CD4-positive, alpha-beta T cell treated with Interleukin-1 beta for 1 hour (primary cell): ENCODE results near the gene CYTL1.
"Not testable (repeated sequence)": the region's sequence is repeated elsewhere in the genome, so short reads cannot be mapped to it uniquely, and the experiment has no call there.

Experiments
- DNase-seq, 2 donors: peaks; one replicate each; pipeline ENCODE4 v3.0.0-alpha.2; 2020 to 2022

The CYTL1 gene

DNA sequence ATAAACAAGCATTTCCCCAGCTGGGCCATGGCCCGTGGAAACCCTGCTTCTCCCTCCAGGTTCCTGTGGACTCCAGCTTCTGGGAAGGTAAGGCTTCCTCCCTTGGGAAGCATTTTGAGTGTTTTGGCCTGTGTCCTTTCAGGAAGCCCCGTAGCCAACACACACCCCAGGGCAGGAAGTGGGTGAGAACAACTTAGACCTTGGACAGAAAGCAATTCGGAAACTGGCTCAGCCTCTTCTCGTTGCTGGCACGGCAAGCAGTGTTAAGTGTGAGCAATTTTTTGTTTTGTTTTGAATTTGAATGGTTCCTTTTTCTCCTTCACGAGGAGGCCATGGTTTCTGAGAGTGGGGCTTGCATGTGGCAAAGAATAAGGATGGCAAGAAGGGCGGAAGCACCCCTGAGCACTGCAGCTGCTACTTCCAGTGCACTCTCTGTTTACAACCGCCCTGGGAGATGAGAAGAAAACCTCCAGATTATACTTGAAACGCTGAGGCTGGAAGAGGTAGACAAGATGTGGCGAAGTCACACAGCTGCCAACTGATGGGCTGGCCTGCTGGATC is 14.1 kb upstream of the CYTL1 start:
- DNase-seq = no peak

DNA sequence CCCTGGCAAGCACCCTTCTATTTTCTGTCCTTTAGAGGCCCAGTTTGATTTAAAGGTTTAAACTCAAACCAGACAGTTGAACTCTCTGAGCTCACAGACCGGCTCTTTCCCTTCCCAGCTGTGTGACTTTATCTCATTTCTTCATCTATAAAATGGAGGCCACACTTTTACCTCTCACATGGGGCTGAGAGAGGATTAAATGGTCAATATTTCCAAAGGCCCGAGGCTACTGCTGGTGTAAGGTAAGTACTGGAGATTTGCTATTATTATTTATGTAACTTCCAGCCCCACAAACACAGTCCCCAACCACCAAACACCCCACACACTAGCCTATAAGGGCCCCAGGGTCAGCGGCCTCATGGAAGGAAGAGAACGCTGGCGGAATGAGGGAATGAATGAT is 13.6 kb upstream of the CYTL1 start:
- DNase-seq = no peak

DNA sequence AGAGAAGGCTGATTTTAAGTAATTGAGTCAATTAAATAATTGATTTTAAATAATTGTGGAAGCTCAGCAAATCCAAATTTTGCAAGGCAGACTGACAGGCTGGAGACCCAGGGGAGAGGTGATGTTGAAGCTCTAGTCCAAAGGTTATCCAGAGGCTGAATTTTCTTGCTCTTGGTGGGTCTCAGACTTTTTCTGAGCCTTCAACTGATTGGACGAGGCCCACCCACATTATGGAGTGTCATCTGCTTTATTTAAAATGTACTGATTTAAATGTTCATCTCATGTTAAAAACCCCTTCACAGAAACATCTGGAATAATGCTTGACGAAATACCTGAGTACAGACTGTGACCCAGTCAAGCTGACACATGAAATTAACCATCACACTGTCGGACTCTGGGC is 11.7 kb upstream of the CYTL1 start:
- no peak for DNase-seq

GRCh38 chr4:5030221-5030620 is 11.0 kb upstream of the CYTL1 start:
- DNase-seq = no peak

- DNase-seq = no peak
These were observed 10.2 kb upstream of the CYTL1 start for GRCh38 chr4:5029447-5029846.

DNA sequence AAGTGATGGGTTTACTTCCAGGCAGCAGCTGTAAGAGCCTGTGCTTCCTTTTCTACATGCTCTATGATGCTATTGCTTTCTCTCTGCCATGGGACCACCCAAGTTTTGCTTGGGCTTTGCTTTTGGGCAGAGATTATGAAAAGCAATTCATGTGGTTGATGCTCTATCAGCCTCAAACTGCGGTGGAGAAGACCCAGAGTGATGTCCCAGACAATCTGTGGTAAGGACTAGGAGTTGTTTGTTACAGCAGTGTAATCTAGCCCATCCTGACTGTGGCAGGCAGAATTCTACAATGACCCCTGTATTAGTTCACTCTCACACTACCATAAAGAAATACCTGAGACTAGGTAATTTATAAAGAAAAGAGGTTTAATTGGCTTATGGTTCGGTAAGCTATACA is 9.2 kb upstream of the CYTL1 start:
- DNase-seq = no peak

- DNase-seq = no peak
These were observed 8.1 kb upstream of the CYTL1 start for GRCh38 chr4:5027346-5027745.

DNA sequence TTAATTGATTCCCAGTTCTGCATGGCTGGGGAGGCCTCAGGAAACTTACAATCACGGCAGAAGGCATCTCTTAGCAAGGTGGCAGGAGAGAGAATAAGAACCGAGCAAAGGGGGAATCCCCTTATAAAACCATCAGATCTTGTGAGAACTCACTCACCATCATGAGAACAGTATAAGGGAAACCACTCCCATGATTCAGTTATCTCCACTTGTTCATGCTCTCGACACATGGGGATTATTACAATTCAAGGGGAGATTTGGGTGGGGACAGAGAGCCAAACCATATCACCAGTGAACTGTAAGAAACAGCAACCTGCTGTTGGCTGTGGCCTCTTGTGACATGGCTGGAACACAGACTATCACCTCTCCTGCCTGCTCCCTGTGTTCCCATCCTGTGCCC is 7.1 kb upstream of the CYTL1 start:
- DNase-seq = no peak

DNA sequence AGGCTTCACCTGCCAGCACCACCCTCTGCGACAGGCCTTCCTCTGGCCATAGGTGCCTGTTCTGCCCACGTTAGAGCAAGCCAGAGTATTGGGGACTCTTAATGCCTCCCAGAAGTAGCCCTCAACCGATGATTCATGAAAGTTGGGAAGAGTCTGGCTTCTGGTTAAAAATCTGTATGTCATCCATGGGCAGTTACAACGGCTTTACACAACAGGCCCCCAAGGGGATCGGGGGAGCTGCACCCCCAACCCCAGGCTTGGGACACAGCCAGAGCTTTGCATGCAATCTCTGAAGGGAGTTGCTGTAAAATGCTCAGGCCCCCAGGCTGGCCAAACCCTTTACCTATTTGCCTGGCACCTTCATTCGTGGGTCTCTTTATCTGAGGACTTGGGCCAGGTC is 5.4 kb upstream of the CYTL1 start:
- DNase-seq = no peak

DNA sequence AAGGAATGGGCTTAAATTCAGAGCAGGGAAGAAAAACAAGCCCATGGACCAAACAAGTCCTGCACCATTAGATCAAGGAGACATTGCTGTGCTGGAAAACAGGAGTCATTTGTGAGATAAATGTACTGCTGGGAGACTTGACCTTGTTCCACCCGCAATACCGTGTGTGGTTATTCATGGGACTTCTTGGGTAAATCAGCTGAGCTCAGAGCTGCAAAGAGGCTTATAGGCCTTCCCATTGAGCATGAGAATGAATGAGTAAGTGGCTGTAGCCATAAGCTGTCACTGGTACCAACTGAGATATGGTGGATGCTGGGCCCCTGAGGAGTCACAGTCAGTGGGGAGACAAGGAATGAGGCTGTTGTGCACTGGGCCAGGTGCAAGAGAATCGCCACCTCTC is 2.3 kb upstream of the CYTL1 start:
- DNase-seq = no peak

DNA sequence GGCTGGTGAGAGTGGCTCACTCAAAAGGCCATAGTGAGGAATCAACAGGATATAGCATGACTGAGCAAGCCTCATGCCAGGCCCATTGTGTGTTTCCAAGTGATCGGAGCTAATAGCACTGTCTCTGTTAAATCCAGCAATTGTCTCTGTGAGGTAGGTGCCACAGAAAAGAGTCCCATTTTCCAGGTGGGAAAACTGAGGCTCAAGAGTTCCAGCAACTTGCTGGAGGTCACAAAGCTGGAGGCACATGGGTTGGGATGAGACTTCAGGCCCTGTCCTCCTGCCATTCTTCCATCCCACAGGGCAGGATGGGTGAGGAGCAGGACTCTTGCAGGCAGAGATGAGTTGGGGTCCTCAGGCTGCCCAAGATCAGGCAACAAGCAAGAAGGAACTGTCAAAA is 1.1 kb upstream of the CYTL1 start:
- no peak for DNase-seq

DNA sequence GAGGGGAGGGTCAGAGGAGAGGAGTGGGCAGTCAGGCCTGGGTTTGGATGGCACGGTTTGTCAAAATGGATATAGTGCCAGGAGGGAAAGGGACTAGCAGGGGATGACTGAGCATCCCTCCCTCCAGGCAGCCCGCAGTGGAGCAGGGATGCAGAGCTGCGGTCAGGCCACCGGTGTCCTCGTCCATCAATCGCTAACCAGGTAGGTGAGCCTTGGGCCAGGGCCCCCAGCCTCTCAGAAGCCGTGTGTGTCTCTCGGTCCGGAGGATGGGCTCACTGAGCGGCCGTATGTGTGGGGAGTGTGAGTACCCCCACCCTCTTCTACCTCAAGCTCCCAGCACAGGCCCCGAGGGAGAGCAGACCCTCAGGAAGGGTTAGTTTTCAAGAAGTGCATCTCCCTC is 538 bp upstream of the CYTL1 start:
- DNase-seq = no peak

DNA sequence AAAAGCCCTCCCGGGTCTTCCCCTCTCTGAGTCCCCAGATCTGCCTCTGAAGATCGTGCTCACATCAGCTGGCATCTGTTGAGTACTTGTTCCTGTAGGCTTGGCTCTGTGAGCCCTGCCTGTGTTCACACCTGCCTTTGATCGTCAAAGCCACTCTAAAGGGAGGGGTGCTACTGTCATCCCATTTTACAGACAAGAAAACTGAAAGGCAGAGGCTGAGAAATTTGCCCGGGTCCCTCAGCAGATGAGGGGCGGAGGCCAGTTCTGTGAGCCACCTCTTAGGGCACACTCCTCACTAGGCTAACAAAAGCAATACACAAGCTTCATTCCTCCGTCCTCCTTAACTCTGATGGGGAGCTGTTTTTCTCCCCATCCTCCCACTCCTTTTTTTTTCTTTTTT is 655 bp downstream of the CYTL1 start:
- DNase-seq = no peak

DNA sequence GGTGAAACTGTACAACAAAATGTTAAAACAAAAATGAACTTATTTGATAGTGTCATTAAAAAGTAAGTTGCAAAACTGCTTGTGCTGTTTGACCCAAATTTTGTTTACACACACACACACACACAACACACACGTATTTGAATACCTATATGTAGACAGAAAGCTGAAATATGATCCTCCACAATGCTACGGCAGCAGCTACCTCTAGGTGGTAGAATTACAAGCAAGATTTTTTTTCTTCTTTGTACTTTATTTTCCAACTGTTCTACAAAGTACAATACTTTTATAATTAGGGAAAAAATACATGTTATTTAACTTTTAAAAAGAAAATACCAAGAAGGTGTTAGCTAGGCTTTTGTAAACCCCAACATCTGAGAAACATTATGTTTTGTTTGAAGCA is 1.2 kb downstream of the CYTL1 start:
- no peak for DNase-seq

GRCh38 chr4:5014007-5014682 is 5.1 kb downstream of the CYTL1 start:
- no peak for DNase-seq

- DNase-seq = no peak
These were observed 6.3 kb downstream of the CYTL1 start for GRCh38 chr4:5012958-5013357.

DNA sequence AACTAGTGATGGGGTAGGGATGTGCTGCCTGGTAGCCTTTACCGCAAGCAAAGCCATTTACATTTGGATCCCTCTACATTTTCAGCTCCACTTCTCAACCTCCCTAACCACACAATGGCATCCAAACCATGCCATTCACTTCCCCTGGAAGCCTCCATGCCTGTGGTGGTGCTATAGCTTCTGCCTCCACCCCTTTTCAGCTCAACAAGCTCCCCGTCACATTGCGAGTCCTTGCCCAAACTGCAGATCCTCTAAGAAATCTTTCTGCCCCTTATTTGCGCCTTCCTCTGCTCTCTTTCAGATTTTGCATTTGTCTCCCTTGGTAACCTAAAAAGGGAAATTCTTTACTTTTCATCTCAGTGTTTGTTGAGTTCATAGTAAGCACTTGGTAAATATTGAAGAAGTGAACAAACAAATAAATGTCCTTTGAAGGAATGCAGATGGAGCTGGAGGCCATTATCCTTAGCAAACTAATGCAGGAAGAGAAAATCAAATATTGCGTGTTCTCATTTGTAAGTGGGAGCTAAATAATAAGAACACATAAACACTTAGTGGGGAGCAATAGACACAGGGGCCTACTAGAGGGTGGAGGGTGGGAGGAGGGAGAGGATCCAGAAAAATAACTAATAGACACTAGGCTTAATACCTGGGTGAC is 6.9 kb downstream of the CYTL1 start:
- no peak for DNase-seq

- no peak for DNase-seq
These were observed 8.3 kb downstream of the CYTL1 start for GRCh38 chr4:5010984-5011383.

DNA sequence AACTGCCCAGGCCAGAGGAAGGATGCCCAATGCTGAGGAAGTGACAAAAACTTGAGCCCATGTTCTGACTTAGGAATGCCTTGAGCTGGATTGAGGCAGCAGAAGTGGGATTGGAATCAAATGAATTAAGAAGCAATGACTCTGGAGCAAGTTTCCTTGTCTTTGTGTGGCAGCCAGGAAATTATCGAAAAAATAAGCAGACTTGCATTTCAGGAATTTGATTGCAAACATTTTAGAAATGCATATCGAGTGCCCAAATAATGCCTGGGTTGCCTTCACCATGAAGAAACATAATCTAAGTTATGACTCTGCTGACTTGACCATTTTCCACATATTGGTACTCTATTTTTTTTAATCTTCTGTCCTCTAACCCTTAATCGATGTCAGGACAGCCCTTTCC is 9.5 kb downstream of the CYTL1 start:
- no peak for DNase-seq

- DNase-seq = not testable (repeated sequence)
These were observed 12.3 kb downstream of the CYTL1 start for GRCh38 chr4:5006932-5007331.

GRCh38 chr4:5004496-5004895 is 14.8 kb downstream of the CYTL1 start:
- DNase-seq = no peak

DNA sequence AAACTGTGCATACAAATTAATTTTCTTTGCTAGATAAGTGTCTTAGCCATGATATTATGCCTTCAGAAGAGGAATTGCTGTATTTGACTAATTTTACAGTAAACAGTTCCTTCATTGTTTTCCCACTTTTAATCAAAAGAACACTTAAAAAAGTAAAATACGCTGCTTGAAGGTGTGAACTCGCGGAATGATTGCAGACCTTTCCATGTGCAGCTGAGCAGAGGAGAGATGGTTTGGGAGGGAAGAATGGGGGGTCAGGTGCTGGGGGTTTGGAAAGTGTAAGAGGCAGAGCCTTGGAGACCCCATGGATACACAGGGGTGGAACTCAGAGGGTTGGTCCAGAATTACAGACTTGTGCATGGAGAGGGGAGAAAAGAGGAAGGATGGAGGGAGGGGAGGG is 15.3 kb downstream of the CYTL1 start:
- no peak for DNase-seq

DNA sequence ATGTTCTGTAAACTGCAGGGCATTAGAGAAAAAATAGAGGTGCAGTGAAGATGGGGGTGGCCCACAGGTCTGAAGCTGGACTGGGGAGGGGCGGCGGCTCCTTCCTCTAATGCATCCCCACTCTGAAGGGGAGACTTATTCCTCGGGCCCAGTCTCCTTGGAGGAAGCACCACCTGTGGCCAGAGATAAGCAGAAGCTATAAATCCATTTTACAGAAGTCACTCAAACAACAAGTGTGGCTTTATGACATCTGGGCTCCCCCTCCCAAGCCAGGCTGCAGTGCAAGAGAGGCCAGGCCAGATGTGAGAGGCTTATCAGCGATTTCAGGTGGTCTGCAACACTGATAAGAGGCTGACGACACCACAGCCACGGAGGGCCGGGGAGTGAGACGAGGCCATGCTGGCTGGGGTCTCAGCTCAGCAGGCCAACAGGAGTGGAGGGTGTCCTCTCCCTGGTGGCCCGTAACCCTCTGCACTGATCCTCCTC is 15.8 kb downstream of the CYTL1 start:
- DNase-seq = no peak

GRCh38 chr4:5001641-5002040 is 17.6 kb downstream of the CYTL1 start:
- not testable (repeated sequence) for DNase-seq

- not testable (repeated sequence) for DNase-seq
These were observed 22.3 kb downstream of the CYTL1 start for GRCh38 chr4:4996935-4997334.
